ENCODE data around the gene TACC2.
"Not testable (repeated sequence)": the region's sequence is repeated elsewhere in the genome, so short reads cannot be mapped to it uniquely, and the experiment has no call there.

TACC2 gene

GRCh38 chr10:121991727-121992126, 2.8 kb downstream of the TACC2 start:
- H3K4me2 ChIP-seq (ENCODE audit: low read length); H2BK15ac ChIP-seq (replicated peaks; ENCODE audit: low read depth): not testable (repeated sequence)
- WGBS (ENCODE audit: extremely low coverage, insufficient coverage, low lambda C conversion rate): no CpG with 5 or more reads among the region's 4 CpGs

DNA sequence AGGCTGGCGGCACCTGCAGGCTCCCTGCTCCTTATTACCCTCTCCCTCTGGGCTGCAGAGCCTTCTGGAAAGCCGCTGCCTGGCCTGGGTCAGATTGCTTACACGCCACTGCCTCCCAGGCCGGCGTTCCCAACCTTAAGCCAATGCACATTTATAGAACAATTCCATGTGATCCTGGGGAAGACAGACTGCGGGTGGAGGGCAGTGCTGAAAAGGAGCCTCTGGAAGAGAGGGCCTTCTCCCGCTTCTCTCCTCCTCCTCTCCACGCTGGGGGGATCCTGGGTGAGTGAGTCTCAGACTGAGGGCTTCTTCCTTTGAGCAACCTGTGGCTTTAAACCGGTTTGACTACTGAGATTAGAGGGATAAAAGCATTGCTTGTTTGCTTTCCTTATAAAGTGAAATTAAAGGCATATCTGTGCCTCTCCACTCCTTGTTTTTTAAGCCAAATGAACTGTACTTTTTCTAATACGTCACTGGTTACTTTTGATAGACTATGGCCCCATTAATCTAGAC, 5.5 kb downstream of the TACC2 start:
- no peak overlapping the region for H3K23ac ChIP-seq (ENCODE audit: low read length)
- no peak overlapping the region for H3K4ac ChIP-seq (ENCODE audit: low read depth, low read length)
- H2BK15ac ChIP-seq (replicated peaks; ENCODE audit: low read depth): no peak overlapping the region
- DNase-seq: peak; percentile 42
- H2AK5ac ChIP-seq (ENCODE audit: low read length): no peak overlapping the region
- no peaks in the 10 kb centered on the region for H3K79me2 ChIP-seq (ENCODE audit: control insufficient read depth, insufficient read depth, low read length)
- peak overlapping the region; percentile 40 for H3K56ac ChIP-seq (ENCODE audit: low read length)
- no peaks in the 10 kb centered on the region for H3K36me3 ChIP-seq (ENCODE audit: control insufficient read depth, insufficient read depth, low read length)
- no peak overlapping the region for H3K4me2 ChIP-seq (ENCODE audit: low read length)
- no peaks in the 10 kb centered on the region for H3K4me1 ChIP-seq (ENCODE audit: control insufficient read depth, low read depth, low read length)
- H3K27me3 ChIP-seq (ENCODE audit: insufficient read depth, low read length, poor library complexity): no peaks in the 10 kb centered on the region
- no CpG with 5 or more reads among the region's 10 CpGs for WGBS (ENCODE audit: extremely low coverage, insufficient coverage, low lambda C conversion rate)
- no peak overlapping the region for H3K9ac ChIP-seq (ENCODE audit: low read length)
- H3K18ac ChIP-seq (ENCODE audit: low read length): no peak overlapping the region
- no peak overlapping the region for H4K5ac ChIP-seq (ENCODE audit: low read length)
- no peaks in the 10 kb centered on the region for H3K79me1 ChIP-seq (ENCODE audit: low read length)
- H2BK5ac ChIP-seq (ENCODE audit: low read length): no peak overlapping the region
- no peak overlapping the region for H4K8ac ChIP-seq (ENCODE audit: low read depth, low read length)
- H2BK120ac ChIP-seq (ENCODE audit: low read depth, low read length): no peak overlapping the region
- H3K4me3 ChIP-seq (ENCODE audit: low read length): no peak overlapping the region
- H3K27ac ChIP-seq (ENCODE audit: low read depth, low read length): no peak overlapping the region

More at GRCh38 chr10:121991727-121992126, 2.8 kb downstream of the TACC2 start:
- H3K79me2 ChIP-seq (ENCODE audit: control insufficient read depth, insufficient read depth, low read length); DNase-seq; H2AK5ac ChIP-seq (ENCODE audit: low read length); H3K18ac ChIP-seq (ENCODE audit: low read length); H4K8ac ChIP-seq (ENCODE audit: low read depth, low read length); H3K4ac ChIP-seq (ENCODE audit: low read depth, low read length); H2BK120ac ChIP-seq (ENCODE audit: low read depth, low read length); H3K4me3 ChIP-seq (ENCODE audit: low read length); H3K27ac ChIP-seq (ENCODE audit: low read depth, low read length); H3K9ac ChIP-seq (ENCODE audit: low read length); H4K5ac ChIP-seq (ENCODE audit: low read length); H3K27me3 ChIP-seq (ENCODE audit: insufficient read depth, low read length, poor library complexity); H3K36me3 ChIP-seq (ENCODE audit: control insufficient read depth, insufficient read depth, low read length); H3K4me1 ChIP-seq (ENCODE audit: control insufficient read depth, low read depth, low read length); H2BK5ac ChIP-seq (ENCODE audit: low read length); H3K56ac ChIP-seq (ENCODE audit: low read length); H3K23ac ChIP-seq (ENCODE audit: low read length); H3K79me1 ChIP-seq (ENCODE audit: low read length): not testable (repeated sequence)

DNA sequence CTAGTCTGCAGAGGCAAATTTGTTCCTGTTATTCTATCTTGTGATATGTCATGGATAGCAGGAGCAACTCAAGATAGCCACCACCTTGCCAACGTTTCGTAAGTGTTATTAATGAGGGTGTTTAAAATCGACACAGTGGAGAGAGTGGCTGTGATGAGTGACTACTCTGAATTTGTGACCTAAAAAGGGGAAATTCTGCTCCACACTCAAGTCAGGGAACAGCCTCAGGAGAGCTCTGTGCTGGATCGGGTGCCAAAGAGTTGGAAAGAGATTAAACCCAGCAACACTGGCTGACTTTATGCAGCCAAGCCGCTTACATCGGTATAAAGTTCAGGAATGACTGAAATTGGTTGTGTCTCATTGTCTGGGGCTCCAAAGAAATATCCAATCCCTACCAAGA, 9.5 kb downstream of the TACC2 start:
- H2BK15ac ChIP-seq (replicated peaks; ENCODE audit: low read depth): no peak overlapping the region
- no peak overlapping the region for H3K56ac ChIP-seq (ENCODE audit: low read length)
- H3K4me2 ChIP-seq (ENCODE audit: low read length): no peak overlapping the region
- no peak overlapping the region for H3K23ac ChIP-seq (ENCODE audit: low read length)
- H3K27me3 ChIP-seq (ENCODE audit: insufficient read depth, low read length, poor library complexity): no peaks in the 10 kb centered on the region
- no peaks in the 10 kb centered on the region for H3K79me2 ChIP-seq (ENCODE audit: control insufficient read depth, insufficient read depth, low read length)
- no peak overlapping the region for H3K4ac ChIP-seq (ENCODE audit: low read depth, low read length)
- no peak overlapping the region for H2AK5ac ChIP-seq (ENCODE audit: low read length)
- H4K8ac ChIP-seq (ENCODE audit: low read depth, low read length): no peak overlapping the region
- H3K4me1 ChIP-seq (ENCODE audit: control insufficient read depth, low read depth, low read length): no peaks in the 10 kb centered on the region
- H3K4me3 ChIP-seq (ENCODE audit: low read length): no peak overlapping the region
- H4K5ac ChIP-seq (ENCODE audit: low read length): no peak overlapping the region
- H2BK5ac ChIP-seq (ENCODE audit: low read length): no peak overlapping the region
- H3K18ac ChIP-seq (ENCODE audit: low read length): no peak overlapping the region
- no peaks in the 10 kb centered on the region for H3K79me1 ChIP-seq (ENCODE audit: low read length)
- WGBS (ENCODE audit: extremely low coverage, insufficient coverage, low lambda C conversion rate): no CpG with 5 or more reads among the region's 6 CpGs
- no peaks in the 10 kb centered on the region for H3K36me3 ChIP-seq (ENCODE audit: control insufficient read depth, insufficient read depth, low read length)
- DNase-seq: no peak
- H3K27ac ChIP-seq (ENCODE audit: low read depth, low read length): no peak overlapping the region
- no peak overlapping the region for H2BK120ac ChIP-seq (ENCODE audit: low read depth, low read length)
- no peak overlapping the region for H3K9ac ChIP-seq (ENCODE audit: low read length)

GRCh38 chr10:121999301-121999700, 10.3 kb downstream of the TACC2 start:
- Histone ChIP-seq H3K4me1 (ENCODE audit: control insufficient read depth, low read depth, low read length) (no peaks in the 10 kb centered on the region), H3K4me3 (ENCODE audit: low read length) (no peak overlapping the region), H3K23ac (ENCODE audit: low read length) (no peak overlapping the region), H3K9ac (ENCODE audit: low read length) (no peak overlapping the region), H3K27ac (ENCODE audit: low read depth, low read length) (no peak overlapping the region), H4K8ac (ENCODE audit: low read depth, low read length) (no peak overlapping the region), H3K79me1 (ENCODE audit: low read length) (no peaks in the 10 kb centered on the region), H2BK120ac (ENCODE audit: low read depth, low read length) (no peak overlapping the region), H2BK5ac (ENCODE audit: low read length) (no peak overlapping the region), H3K36me3 (ENCODE audit: control insufficient read depth, insufficient read depth, low read length) (no peaks in the 10 kb centered on the region), H2AK5ac (ENCODE audit: low read length) (no peak overlapping the region), H3K27me3 (ENCODE audit: insufficient read depth, low read length, poor library complexity) (no peaks in the 10 kb centered on the region), H2BK15ac (replicated peaks; ENCODE audit: low read depth) (no peak overlapping the region), H3K4me2 (ENCODE audit: low read length) (no peak overlapping the region), H3K18ac (ENCODE audit: low read length) (no peak overlapping the region), H4K5ac (ENCODE audit: low read length) (no peak overlapping the region), H3K4ac (ENCODE audit: low read depth, low read length) (no peak overlapping the region), H3K79me2 (ENCODE audit: control insufficient read depth, insufficient read depth, low read length) (no peaks in the 10 kb centered on the region), H3K56ac (ENCODE audit: low read length) (no peak overlapping the region)
- DNase-seq: no peak
- WGBS (ENCODE audit: extremely low coverage, insufficient coverage, low lambda C conversion rate): no CpG with 5 or more reads among the region's 4 CpGs

DNA sequence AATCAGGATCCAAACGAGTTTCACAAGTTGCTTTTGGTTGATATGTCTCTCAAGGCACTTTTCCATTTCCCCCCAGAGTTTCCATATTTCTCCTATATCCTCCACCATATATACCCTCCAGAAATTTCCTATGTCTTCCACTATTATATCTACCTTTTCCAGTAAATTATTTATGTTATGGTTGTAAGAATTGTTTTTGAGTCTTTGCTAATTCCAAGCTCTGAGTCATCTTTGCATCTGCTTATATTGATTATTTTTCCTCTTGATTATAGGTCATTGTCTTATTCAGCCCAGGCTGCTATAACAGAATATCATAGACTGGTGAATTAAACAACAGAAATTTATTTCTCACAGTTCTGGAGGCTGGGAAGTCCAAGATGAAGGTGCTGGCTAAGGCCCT, 12.7 kb downstream of the TACC2 start:
- Histone ChIP-seq H2BK120ac (ENCODE audit: low read depth, low read length) (no peak overlapping the region), H2AK5ac (ENCODE audit: low read length) (no peak overlapping the region), H3K27ac (ENCODE audit: low read depth, low read length) (no peak overlapping the region), H3K18ac (ENCODE audit: low read length) (no peak overlapping the region), H3K4me3 (ENCODE audit: low read length) (no peak overlapping the region), H3K27me3 (ENCODE audit: insufficient read depth, low read length, poor library complexity) (no peaks in the 10 kb centered on the region), H3K9ac (ENCODE audit: low read length) (no peak overlapping the region), H3K4me2 (ENCODE audit: low read length) (no peak overlapping the region), H3K23ac (ENCODE audit: low read length) (no peak overlapping the region), H3K56ac (ENCODE audit: low read length) (no peak overlapping the region), H3K4ac (ENCODE audit: low read depth, low read length) (no peak overlapping the region), H2BK5ac (ENCODE audit: low read length) (no peak overlapping the region), H3K36me3 (ENCODE audit: control insufficient read depth, insufficient read depth, low read length) (no peaks in the 10 kb centered on the region), H4K8ac (ENCODE audit: low read depth, low read length) (no peak overlapping the region), H3K79me2 (ENCODE audit: control insufficient read depth, insufficient read depth, low read length) (no peaks in the 10 kb centered on the region), H2BK15ac (replicated peaks; ENCODE audit: low read depth) (no peak overlapping the region), H4K5ac (ENCODE audit: low read length) (no peak overlapping the region), H3K79me1 (ENCODE audit: low read length) (no peaks in the 10 kb centered on the region), H3K4me1 (ENCODE audit: control insufficient read depth, low read depth, low read length) (no peaks in the 10 kb centered on the region)
- WGBS (ENCODE audit: extremely low coverage, insufficient coverage, low lambda C conversion rate): no CpG with 5 or more reads among the region's 1 CpG
- no peak for DNase-seq

GRCh38 chr10:122007415-122007814, 18.5 kb downstream of the TACC2 start:
- Histone ChIP-seq H3K9ac (ENCODE audit: low read length) (no peak overlapping the region), H3K4ac (ENCODE audit: low read depth, low read length) (no peak overlapping the region), H3K4me1 (ENCODE audit: control insufficient read depth, low read depth, low read length) (no peaks in the 10 kb centered on the region), H2AK5ac (ENCODE audit: low read length) (no peak overlapping the region), H3K79me1 (ENCODE audit: low read length) (no peaks in the 10 kb centered on the region), H3K36me3 (ENCODE audit: control insufficient read depth, insufficient read depth, low read length) (no peaks in the 10 kb centered on the region), H4K5ac (ENCODE audit: low read length) (no peak overlapping the region), H3K4me2 (ENCODE audit: low read length) (no peak overlapping the region), H3K56ac (ENCODE audit: low read length) (no peak overlapping the region), H3K18ac (ENCODE audit: low read length) (no peak overlapping the region), H2BK15ac (replicated peaks; ENCODE audit: low read depth) (no peak overlapping the region), H3K4me3 (ENCODE audit: low read length) (no peak overlapping the region), H4K8ac (ENCODE audit: low read depth, low read length) (no peak overlapping the region), H2BK5ac (ENCODE audit: low read length) (no peak overlapping the region), H3K79me2 (ENCODE audit: control insufficient read depth, insufficient read depth, low read length) (no peaks in the 10 kb centered on the region), H2BK120ac (ENCODE audit: low read depth, low read length) (no peak overlapping the region), H3K27ac (ENCODE audit: low read depth, low read length) (no peak overlapping the region), H3K23ac (ENCODE audit: low read length) (no peak overlapping the region), H3K27me3 (ENCODE audit: insufficient read depth, low read length, poor library complexity) (no peaks in the 10 kb centered on the region)
- WGBS (ENCODE audit: extremely low coverage, insufficient coverage, low lambda C conversion rate): no CpG with 5 or more reads among the region's 3 CpGs
- no peak for DNase-seq

Measured in mesendoderm (in vitro differentiated cells).